K562 (cell line): Measurements from ENCODE around the gene RGS3. TPM values are rescaled to one million over a fixed set of nuclear protein-coding genes. Genes with fewer than 3 reads are reported as not detected.
A peak's percentile ranks its signal among the peaks of the same experiment; 100 is the strongest.

Experiments used
- ATAC-seq: fragments of 200-7000 bp; cut with Tn5 transposase; 3 replicates; pipeline ENCODE4 v1.9.1; 2020; ENCODE audit warnings: moderate library complexity
- BruUV-seq: library from RNA; stranded (reverse); fragments of 400-500 nt; replicated peaks from 2 replicates; lab custom pipeline; 2021; lab: Mats Ljungman, UMichigan
- CTCF ChIA-PET: fragments of 300-600 bp; formaldehyde crosslinking; extraction: SDS; loops from one replicate; lab custom pipeline; 2021; ENCODE audit warnings: low intra/inter-chr PET ratio; lab: Yijun Ruan, JAX
- POLR2A ChIA-PET: fragments of 300-600, 350-650 bp; sonication (Branson Sonifier 250); formaldehyde crosslinking; extraction: SDS; loops from one replicate; lab custom pipeline; 2021; ENCODE audit warnings: antibody characterized with exemption, inconsistent platforms; lab: Yijun Ruan, JAX
- DNase-seq, 4 experiments: peaks; one replicate each; pipeline versions ENCODE4 v3.0.0 to v3.0.0-alpha.2; 2011 to 2018; ENCODE audit warnings: low spot score in 3 of 4, mixed read lengths in 3 of 4; ENCODE audit errors: extremely low read depth in 1 of 4
- FAIRE-seq: peaks from 2 replicates; lab custom pipeline; 2011; peaks lifted over from hg19 to GRCh38; lab: Jason Lieb, UNC
- H2AFZ ChIP-seq: 2 replicates; pipeline ENCODE4 v1.6.0; 2011; ENCODE audit warnings: low read depth, low read length, control low read depth, inconsistent platforms
- H3K27ac ChIP-seq: fragments of 200-600 bp; 3 replicates; pipeline ENCODE4 v1.8.0; 2011; ENCODE audit warnings: low read depth, mild to moderate bottlenecking, control low read depth, inconsistent platforms, low read length, moderate library complexity, mixed read lengths; ENCODE audit errors: extremely low read depth
- H3K27me3 ChIP-seq, 2 experiments: fragments of 300-600 bp in 1 of 2; 2 replicates in 1 of 2; 3 replicates in 1 of 2; pipeline versions ENCODE4 v1.6.0 to v1.8.0; 2011; ENCODE audit warnings: inconsistent platforms in 2 of 2, low read length in 2 of 2, mild to moderate bottlenecking in 1 of 2, mixed read lengths in 1 of 2, moderate library complexity in 1 of 2; ENCODE audit not compliant: control insufficient read depth in 2 of 2, insufficient read depth in 2 of 2
- H3K36me3 ChIP-seq: fragments of 300-600 bp; 3 replicates; pipeline ENCODE4 v1.8.0; 2011; ENCODE audit warnings: mild to moderate bottlenecking, low read length, inconsistent platforms; ENCODE audit not compliant: control insufficient read depth, insufficient read depth
- H3K4me1 ChIP-seq, 2 experiments: fragments of 200-600 bp in 1 of 2; replicated peaks in 1 of 2; 2 replicates in 1 of 2; 3 replicates in 1 of 2; pipeline versions ENCODE4 v1.5.1 to v1.8.0; 2011; ENCODE audit warnings: inconsistent platforms in 2 of 2, low read length in 2 of 2, mild to moderate bottlenecking in 1 of 2, mixed read lengths in 1 of 2, moderate library complexity in 1 of 2; ENCODE audit not compliant: control insufficient read depth in 2 of 2, insufficient read depth in 2 of 2
- H3K4me2 ChIP-seq: 2 replicates; pipeline ENCODE4 v1.6.1; 2011; ENCODE audit warnings: low read length, control low read depth, inconsistent platforms, mixed read lengths; ENCODE audit not compliant: insufficient read depth
- H3K4me3 ChIP-seq: fragments of 200-600 bp; sonication (generic), shearing (Covaris generic); 2 replicates; pipeline ENCODE4 v1.5.1; 2016; ENCODE audit warnings: control low read depth, inconsistent platforms
- H3K79me2 ChIP-seq: fragments of 200-600 bp; 3 replicates; pipeline ENCODE4 v1.8.0; 2011; ENCODE audit warnings: low read length, inconsistent platforms; ENCODE audit not compliant: control insufficient read depth, insufficient read depth
- H3K9ac ChIP-seq, 2 experiments: 2 replicates each; pipeline versions ENCODE4 v1.6.0 to v1.6.1; 2011; ENCODE audit warnings: low read depth in 2 of 2, low read length in 2 of 2, control low read depth in 1 of 2, inconsistent platforms in 1 of 2, mild to moderate bottlenecking in 1 of 2, mixed read lengths in 1 of 2; ENCODE audit not compliant: insufficient read depth in 1 of 2
- H3K9me1 ChIP-seq: one replicate; pipeline ENCODE4 v1.6.0; 2011; ENCODE audit warnings: inconsistent platforms, mild to moderate bottlenecking, low read length, moderate library complexity; ENCODE audit not compliant: control insufficient read depth, insufficient read depth
- H3K9me3 ChIP-seq: replicated peaks from 2 replicates; pipeline ENCODE4 v1.5.1; 2011; ENCODE audit warnings: low read depth, low read length, inconsistent platforms; ENCODE audit not compliant: control insufficient read depth, insufficient read depth
- H4K20me1 ChIP-seq: replicated peaks from 2 replicates; pipeline ENCODE4 v1.6.1; 2011; ENCODE audit warnings: low read length, inconsistent platforms, mixed read lengths; ENCODE audit not compliant: control insufficient read depth, insufficient read depth
- GATA2 ChIP-seq: sonication (generic); formaldehyde crosslinking; IDR thresholded peaks from 2 replicates; pipeline ENCODE4 v1.4.0; 2020; ENCODE audit warnings: mild to moderate bottlenecking, missing genetic modification reagents
- HDAC1 ChIP-seq, 2 experiments: fragments of 450-650 bp; IDR thresholded peaks; 2 replicates each; pipeline ENCODE4 v1.6.1; 2016 to 2017; ENCODE audit warnings: inconsistent platforms in 1 of 2, mild to moderate bottlenecking in 1 of 2, moderate library complexity in 1 of 2
- KDM5B ChIP-seq: fragments of 200-600 bp; sonication (generic); IDR thresholded peaks from 2 replicates; pipeline ENCODE4 v1.6.1; 2012; ENCODE audit warnings: low read depth, mild to moderate bottlenecking, moderate library complexity, low read length, control low read depth, inconsistent platforms; ENCODE audit not compliant: insufficient replicate concordance
- MAZ ChIP-seq, 2 experiments: fragments of 450-650 bp in 1 of 2; sonication (generic) in 1 of 2; formaldehyde crosslinking; IDR thresholded peaks in 1 of 2; conservative IDR thresholded peaks in 1 of 2; 2 replicates each; pipeline versions ENCODE4 v1.4.0 to v1.5.0; 2020; ENCODE audit warnings: mild to moderate bottlenecking in 1 of 2, missing genetic modification reagents in 1 of 2
- NR2C2 ChIP-seq, 2 experiments: fragments of 200-800 bp in 1 of 2; sonication (Bioruptor generic) in 1 of 2; sonication (generic) in 1 of 2; formaldehyde crosslinking in 1 of 2; IDR thresholded peaks; 2 replicates each; pipeline versions ENCODE4 v1.6.1 to v1.8.0; 2016 to 2022; ENCODE audit warnings: mild to moderate bottlenecking in 1 of 2, missing compliant biosample characterization in 1 of 2, missing genetic modification characterization in 1 of 2, missing genetic modification reagents in 1 of 2
- PTBP1 ChIP-seq: fragments of 200-400 bp; formaldehyde crosslinking; IDR thresholded peaks from 2 replicates; pipeline ENCODE4 v1.6.1; 2017; ENCODE audit warnings: low read depth, low read length
- RERE ChIP-seq: sonication (generic); formaldehyde crosslinking; IDR thresholded peaks from 2 replicates; pipeline ENCODE4 v1.8.0; 2023; ENCODE audit warnings: missing genetic modification reagents, mild to moderate bottlenecking, borderline replicate concordance
- SRSF7 ChIP-seq: fragments of 200-400 bp; formaldehyde crosslinking; optimal IDR thresholded peaks from 2 replicates; pipeline ENCODE3; 2017; ENCODE audit warnings: mild to moderate bottlenecking, low read depth, low read length
- TSC22D4 ChIP-seq: fragments of 450-650 bp; IDR thresholded peaks from 2 replicates; pipeline ENCODE4 v1.6.1; 2016; ENCODE audit warnings: missing genetic modification characterization, missing biosample characterization, control low read depth
- ZNF324 ChIP-seq: fragments of 250-450 bp; sonication (Bioruptor Pico); IDR thresholded peaks from 2 replicates; pipeline ENCODE4 v1.4.0; 2020; ENCODE audit warnings: mild to moderate bottlenecking
- WGBS: fragments of 100-300 bp; shearing (Covaris generic); methylation state at CpG from one replicate; pipeline ENCODE4 v1.1.6; 2016; ENCODE audit warnings: low coverage, mixed read lengths; ENCODE audit not compliant: insufficient coverage; ENCODE audit errors: missing lambda C conversion rate; 5-methylcytosine and 5-hydroxymethylcytosine counted together
- in situ Hi-C: fragments of 300-500 bp; cut with MboI; formaldehyde crosslinking; loops from 4 replicates; pipeline ENCODE4 v1.15.0; 2018; ENCODE audit warnings: inconsistent platforms, mixed read lengths
- intact Hi-C: fragments of 100-400 bp; cut with micrococcal nuclease; formaldehyde crosslinking; loops from 2 replicates; pipeline ENCODE4 v1.14.2; 2022
- polyA plus RNA-seq, 8 experiments: library from polyadenylated mRNA; depleted of rRNA in 4 of 8; stranded (reverse) in 5 of 8; unstranded in 3 of 8; fragments of >200 nt; fragmentation: Nextera tagmentation in 2 of 8; fragmentation: Illumina TruSeq in 1 of 8; extraction: Ambion mirVana in 2 of 8; extraction: Trizol in 1 of 8; gene quantifications; 2 replicates each; pipeline versions ENCODE4 v1.2.1 to v1.2.3, GENCODE V29; 2011 to 2014; ENCODE audit warnings: inconsistent platforms in 1 of 8, missing spikeins in 1 of 8
- total RNA-seq, 7 experiments: library from RNA; depleted of rRNA in 6 of 7; stranded (reverse); fragments of >200 nt in 6 of 7; fragmentation: Illumina TruSeq in 2 of 7; extraction: Trizol in 2 of 7; gene quantifications; 2 replicates each; pipeline versions ENCODE4 v1.2.1 to v1.2.3, GENCODE V29; 2011 to 2021; ENCODE audit warnings: low replicate concordance in 1 of 7
- TF ChIP-seq, protein P1 (sequence below): fragments of 450-650 bp; IDR thresholded peaks from 2 replicates; pipeline ENCODE4 v1.7.0; 2016; ENCODE audit warnings: borderline replicate concordance

The RGS3 gene
- total and polyA plus RNA-seq, 9 of the 15 experiments (the other 6 are each of a cell fraction or from before 2014, with no cell fraction given): 0.08 to 2.9 (median 0.95) TPM

DNA sequence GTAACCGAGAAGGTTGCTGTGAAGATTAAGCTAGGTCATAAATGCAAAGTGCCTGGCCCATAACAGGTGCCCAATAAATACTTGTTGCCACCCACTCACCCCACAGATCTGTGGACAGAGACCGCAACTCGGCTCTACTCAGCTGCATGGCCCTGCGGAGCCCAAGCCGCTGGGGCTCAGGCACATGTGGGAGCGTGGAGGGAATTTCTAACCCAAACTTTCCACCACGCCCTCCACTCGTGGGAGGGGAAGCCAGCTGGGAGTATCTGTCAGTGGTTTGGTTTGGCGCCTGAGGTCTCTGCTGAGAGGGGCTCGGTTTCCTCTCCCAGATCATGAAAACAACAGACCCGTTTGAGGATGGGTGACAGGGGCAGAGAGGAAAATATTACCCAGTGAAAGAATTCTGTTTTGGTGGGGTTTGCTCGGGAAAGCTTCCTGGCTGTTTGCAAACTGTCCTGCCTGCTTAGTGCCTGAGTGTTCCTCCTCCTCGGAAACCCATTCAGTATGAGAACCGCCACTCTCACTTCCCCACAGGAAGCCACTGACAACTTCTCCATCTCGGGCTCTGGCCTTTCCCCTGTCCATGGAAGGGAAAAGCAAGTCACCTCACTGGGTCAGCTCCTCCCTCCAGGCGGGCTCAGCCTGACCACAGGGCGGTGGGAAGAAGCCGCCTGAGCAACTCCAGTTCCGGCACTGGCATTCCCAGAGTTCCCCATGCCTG lies 60.1 kb downstream of the RGS3 start (continued):
- TF ChIP-seq KDM5B (no peak), NR2C2 (CRISPR knock-in tag; IDR thresholded peaks at IDR 0.05) (no peak), NR2C2 (tag; IDR thresholded peaks at IDR 0.05) (peak; percentile 44; the same call in 1 of the 2 replicates), PTBP1 (no peak)
- TF ChIP-seq, protein P1, sequence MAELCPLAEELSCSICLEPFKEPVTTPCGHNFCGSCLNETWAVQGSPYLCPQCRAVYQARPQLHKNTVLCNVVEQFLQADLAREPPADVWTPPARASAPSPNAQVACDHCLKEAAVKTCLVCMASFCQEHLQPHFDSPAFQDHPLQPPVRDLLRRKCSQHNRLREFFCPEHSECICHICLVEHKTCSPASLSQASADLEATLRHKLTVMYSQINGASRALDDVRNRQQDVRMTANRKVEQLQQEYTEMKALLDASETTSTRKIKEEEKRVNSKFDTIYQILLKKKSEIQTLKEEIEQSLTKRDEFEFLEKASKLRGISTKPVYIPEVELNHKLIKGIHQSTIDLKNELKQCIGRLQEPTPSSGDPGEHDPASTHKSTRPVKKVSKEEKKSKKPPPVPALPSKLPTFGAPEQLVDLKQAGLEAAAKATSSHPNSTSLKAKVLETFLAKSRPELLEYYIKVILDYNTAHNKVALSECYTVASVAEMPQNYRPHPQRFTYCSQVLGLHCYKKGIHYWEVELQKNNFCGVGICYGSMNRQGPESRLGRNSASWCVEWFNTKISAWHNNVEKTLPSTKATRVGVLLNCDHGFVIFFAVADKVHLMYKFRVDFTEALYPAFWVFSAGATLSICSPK: no peak

DNA sequence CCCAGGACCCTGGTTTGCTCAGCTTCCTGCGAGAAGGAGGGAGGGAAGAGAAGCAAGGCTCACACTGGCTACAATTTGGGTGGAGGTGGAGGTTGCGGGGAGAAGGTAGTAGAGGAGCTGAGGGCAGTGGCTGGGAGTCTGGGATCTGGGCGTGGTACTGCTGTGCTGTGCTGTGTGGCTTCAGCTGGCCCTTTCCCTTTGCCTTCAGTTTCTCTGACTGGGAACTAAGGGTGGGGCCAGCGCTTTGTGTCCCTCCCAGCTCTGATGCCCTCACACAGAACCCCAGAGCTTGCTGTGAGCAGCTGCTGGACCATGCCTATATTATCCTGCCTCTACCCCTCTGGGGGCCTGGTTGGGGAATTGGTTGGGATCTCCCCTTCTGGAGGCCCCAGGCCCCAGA lies 60.9 kb downstream of the RGS3 start:
- H3K9me3 ChIP-seq: no peaks in the 10 kb centered on the region
- H3K27me3 ChIP-seq: peaks cover 43 to 79% of the 10 kb centered on the region in 2 experiments
- no TSS peak for BruUV-seq
- ATAC-seq: no peak
- H4K20me1 ChIP-seq: no peaks in the 10 kb centered on the region; the same call in 1 of the 2 replicates
- H3K36me3 ChIP-seq: no peaks in the 10 kb centered on the region
- peaks cover 0 to 6% of the 10 kb centered on the region in 2 experiments; a peak in 2 of 5 replicates for H3K4me1 ChIP-seq
- ChIA-PET CTCF (no interaction called here), POLR2A (interaction anchor here (0.6 to 1.4 kb wide), 4 partner anchors 8 to 231 kb away, joined by 3 to 5 read pairs (median 4); no protein-coding TSS in a partner anchor)
- no peak for FAIRE-seq
- H3K79me2 ChIP-seq: no peaks in the 10 kb centered on the region
- H3K9me1 ChIP-seq: no peaks in the 10 kb centered on the region
- DNase-seq: no peak
- WGBS: 4% methylated on average over 3 of the region's 4 CpGs
- intact Hi-C loops (loop anchor here (5.0 kb wide), 1 partner anchor 48 kb away; no protein-coding TSS in a partner anchor), in situ Hi-C loops (no loop called here)
- H2AFZ ChIP-seq: no peak overlapping the region
- no peak overlapping the region for H3K4me3 ChIP-seq
- H3K27ac ChIP-seq: no peak overlapping the region
- no peak overlapping the region for H3K9ac ChIP-seq
- no peak overlapping the region for H3K4me2 ChIP-seq
- TF ChIP-seq SRSF7 (no peak), ZNF324 (CRISPR knock-in tag) (no peak), GATA2 (no peak), MAZ (CRISPR knock-in tag; conservative IDR thresholded peaks at IDR 0.05 in 1 of 2, IDR thresholded peaks at IDR 0.05 in 1 of 2) (no peak), TSC22D4 (tag) (no peak), RERE (no peak), HDAC1 (IDR thresholded peaks at IDR 0.05) (no peak)
